Gastrocnemius medialis (tissue), 4 donors: ENCODE measurements around the gene RTN3. TPM values are rescaled to one million over a fixed set of nuclear protein-coding genes. Genes with fewer than 3 reads are reported as not detected.
A peak's percentile ranks its signal among the peaks of the same experiment; 100 is the strongest.

Experiments used
- ATAC-seq, 2 donors: fragments of 150-250 bp; one replicate each; pipeline ENCODE4 v1.9.1; 2016
- DNase-seq, 2 donors: peaks; one replicate each; pipeline ENCODE4 v3.0.0-alpha.2; 2019
- H3K27ac ChIP-seq, 4 donors: fragments of 200-600 bp; sonication (generic); 1 replicate in 1 of 4; 2 replicates in 3 of 4; pipeline ENCODE4 v1.5.1; 2016 to 2018; ENCODE audit warnings: mild to moderate bottlenecking in 2 of 4, moderate library complexity in 1 of 4
- H3K27me3 ChIP-seq, 3 donors: fragments of 200-600 bp; sonication (generic) in 2 of 3; 1 replicate in 1 of 3; 2 replicates in 2 of 3; pipeline versions ENCODE4 v1.5.1 to v1.6.0; 2016 to 2019; ENCODE audit warnings: mild to moderate bottlenecking in 1 of 3, moderate library complexity in 1 of 3
- H3K36me3 ChIP-seq, 2 donors: fragments of 200-600 bp; sonication (generic) in 1 of 2; one replicate each; pipeline ENCODE4 v1.5.1; 2017 to 2018
- H3K4me1 ChIP-seq, 2 donors: fragments of 200-600 bp; sonication (generic) in 1 of 2; one replicate each; pipeline ENCODE4 v1.5.1; 2016 to 2017; ENCODE audit warnings: mild to moderate bottlenecking in 2 of 2
- H3K4me3 ChIP-seq, 4 donors: fragments of 200-600 bp; sonication (generic) in 3 of 4; 1 replicate in 1 of 4; 2 replicates in 3 of 4; pipeline ENCODE4 v1.5.1; 2016 to 2019; ENCODE audit warnings: mild to moderate bottlenecking in 2 of 4
- H3K9me3 ChIP-seq, 3 donors: fragments of 200-600 bp; sonication (generic) in 2 of 3; 1 replicate in 1 of 3; 2 replicates in 2 of 3; pipeline ENCODE4 v1.5.1; 2016 to 2019
- POLR2A ChIP-seq, 2 donors: fragments of 450-650 bp; IDR thresholded peaks; one replicate each; pipeline ENCODE4 v1.6.1; 2017; ENCODE audit warnings: antibody characterized with exemption in 2 of 2, mild to moderate bottlenecking in 2 of 2, moderate library complexity in 2 of 2
- in situ Hi-C, 4 donors: fragments of 200-750 bp; cut with MboI; loops; one replicate each; pipeline versions ENCODE4 v1.15.0 to v1.8.0; 2017; ENCODE audit warnings: low sequenced_read_pairs in 4 of 4
- intact Hi-C: fragments of 100-400 bp; cut with DNase I; formaldehyde crosslinking; loops from one replicate; pipeline ENCODE4 v1.15.1; 2023; ENCODE audit warnings: low total_unique reads
- total RNA-seq, 4 donors: library from RNA; depleted of rRNA; stranded (reverse); fragments of >200 nt; gene quantifications; one replicate each; pipeline versions ENCODE4 v1.1.0 to v1.2.3, GENCODE V29; 2016
- TF ChIP-seq, protein P1 (sequence below), 5 experiments: fragments of 450-650 bp in 3 of 5; fragments of 200-600 bp in 2 of 5; sonication (generic) in 2 of 5; IDR thresholded peaks in 4 of 5; conservative IDR thresholded peaks in 1 of 5; 1 replicate in 4 of 5; 2 replicates in 1 of 5; pipeline ENCODE4 v1.5.1; 2016 to 2019; ENCODE audit warnings: antibody characterized with exemption in 5 of 5, mild to moderate bottlenecking in 3 of 5, moderate library complexity in 3 of 5

RTN3 gene
- total RNA-seq, 4 donors from 2014 or later: 45.5 to 112 (median 86.0) TPM

GRCh38 chr11:63738720-63739360 lies 57.5 kb downstream of the RTN3 start:
- ATAC-seq: peak; percentile 64 to 74
- DNase-seq: peak; percentile 20 to 61
- H3K4me3 ChIP-seq: no peak overlapping the region
- H3K4me1 ChIP-seq: no peaks in the 10 kb centered on the region
- H3K27ac ChIP-seq: peak overlapping the region in 2 of 4 donors; percentile 3 to 8
- H3K9me3 ChIP-seq: no peaks in the 10 kb centered on the region
- no peak for TF ChIP-seq POLR2A (IDR thresholded peaks at IDR 0.05)
- TF ChIP-seq, protein P1, sequence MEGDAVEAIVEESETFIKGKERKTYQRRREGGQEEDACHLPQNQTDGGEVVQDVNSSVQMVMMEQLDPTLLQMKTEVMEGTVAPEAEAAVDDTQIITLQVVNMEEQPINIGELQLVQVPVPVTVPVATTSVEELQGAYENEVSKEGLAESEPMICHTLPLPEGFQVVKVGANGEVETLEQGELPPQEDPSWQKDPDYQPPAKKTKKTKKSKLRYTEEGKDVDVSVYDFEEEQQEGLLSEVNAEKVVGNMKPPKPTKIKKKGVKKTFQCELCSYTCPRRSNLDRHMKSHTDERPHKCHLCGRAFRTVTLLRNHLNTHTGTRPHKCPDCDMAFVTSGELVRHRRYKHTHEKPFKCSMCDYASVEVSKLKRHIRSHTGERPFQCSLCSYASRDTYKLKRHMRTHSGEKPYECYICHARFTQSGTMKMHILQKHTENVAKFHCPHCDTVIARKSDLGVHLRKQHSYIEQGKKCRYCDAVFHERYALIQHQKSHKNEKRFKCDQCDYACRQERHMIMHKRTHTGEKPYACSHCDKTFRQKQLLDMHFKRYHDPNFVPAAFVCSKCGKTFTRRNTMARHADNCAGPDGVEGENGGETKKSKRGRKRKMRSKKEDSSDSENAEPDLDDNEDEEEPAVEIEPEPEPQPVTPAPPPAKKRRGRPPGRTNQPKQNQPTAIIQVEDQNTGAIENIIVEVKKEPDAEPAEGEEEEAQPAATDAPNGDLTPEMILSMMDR (IDR thresholded peaks at IDR 0.05 in 4 of 5, conservative IDR thresholded peaks at IDR 0.05 in 1 of 5): peak; percentile 84 to 97 (median 90)
- intact Hi-C loops (loop anchor here (1.0 to 2.0 kb wide), 3 partner anchors 68 to 260 kb away; partner anchors contain the start of gene ATL3), in situ Hi-C loops (loop anchor here (10.0 to 25.0 kb wide), 5 partner anchors 64 to 264 kb away; partner anchors contain the start of gene ATL3 (in 1 of the 4))
- no peaks in the 10 kb centered on the region for H3K27me3 ChIP-seq
- no peaks in the 10 kb centered on the region for H3K36me3 ChIP-seq

DNA sequence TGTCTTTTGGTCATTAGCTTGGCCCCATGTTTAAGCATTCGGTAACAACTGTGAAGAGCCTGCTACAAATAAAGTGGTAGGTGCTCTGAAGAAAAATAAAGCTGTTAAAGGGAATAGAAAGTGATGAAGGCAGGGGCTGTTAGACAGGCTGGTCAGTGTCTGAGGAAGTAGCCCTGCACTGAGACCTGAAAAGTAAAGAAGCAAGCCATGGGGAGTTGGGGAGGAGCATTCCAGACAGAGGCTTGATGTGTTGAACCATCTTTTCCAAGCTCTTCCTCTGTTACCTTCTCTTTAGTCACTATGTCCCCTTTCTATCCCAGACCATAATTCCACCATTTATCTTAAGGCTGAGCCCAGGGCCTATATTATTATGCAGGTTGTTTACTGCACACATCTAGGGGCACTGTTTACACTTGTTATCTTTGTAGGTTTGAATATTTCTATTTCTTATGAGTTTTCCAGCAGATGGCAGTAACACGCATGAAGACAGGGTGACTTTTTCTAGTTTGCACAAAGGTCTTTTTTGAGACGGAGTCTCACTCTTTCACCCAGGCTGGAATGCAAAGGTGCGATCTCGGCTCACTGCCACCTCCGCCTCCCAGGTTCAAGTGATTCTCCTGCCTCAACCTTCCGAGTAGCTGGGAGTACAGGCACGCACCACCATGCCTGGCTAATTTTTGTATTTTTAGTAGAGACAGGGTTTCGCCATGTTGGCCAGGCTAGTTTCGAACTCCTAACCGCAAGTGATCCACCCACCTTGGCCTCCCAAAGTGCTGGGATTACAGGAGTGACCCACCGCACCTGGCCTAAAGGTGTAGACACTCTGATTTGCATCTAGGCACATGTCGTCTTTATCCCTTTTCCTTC lies 64.2 kb downstream of the RTN3 start:
- TF ChIP-seq, protein P1 (IDR thresholded peaks at IDR 0.05 in 4 of 5, conservative IDR thresholded peaks at IDR 0.05 in 1 of 5): no peak
- no peak for TF ChIP-seq POLR2A (IDR thresholded peaks at IDR 0.05)
- no peaks in the 10 kb centered on the region for H3K9me3 ChIP-seq
- H3K36me3 ChIP-seq: peaks cover 0 to 17% of the 10 kb centered on the region in 2 donors
- DNase-seq (no peak), ATAC-seq (no peak)
- no peak overlapping the region for H3K4me3 ChIP-seq
- H3K27ac ChIP-seq: no peak overlapping the region
- in situ Hi-C loops: loop anchor here in 2 of 4 donors (10.0 to 25.0 kb wide), 2 partner anchors 81 to 108 kb away; no protein-coding TSS in a partner anchor
- peaks cover 0 to 4% of the 10 kb centered on the region in 2 donors for H3K4me1 ChIP-seq
- no peaks in the 10 kb centered on the region for H3K27me3 ChIP-seq
- intact Hi-C loops: no loop called here

GRCh38 chr11:63747011-63747410 lies 65.7 kb downstream of the RTN3 start:
- DNase-seq: no peak
- TF ChIP-seq, protein P1 (IDR thresholded peaks at IDR 0.05 in 4 of 5, conservative IDR thresholded peaks at IDR 0.05 in 1 of 5): no peak
- no peak for TF ChIP-seq POLR2A (IDR thresholded peaks at IDR 0.05)
- peaks cover 0 to 26% of the 10 kb centered on the region in 2 donors for H3K36me3 ChIP-seq
- no peaks in the 10 kb centered on the region for H3K9me3 ChIP-seq
- intact Hi-C loops (no loop called here), in situ Hi-C loops (loop anchor here in 2 of 4 donors (10.0 to 25.0 kb wide), 2 partner anchors 82 to 110 kb away; no protein-coding TSS in a partner anchor)
- no peaks in the 10 kb centered on the region for H3K27me3 ChIP-seq
- H3K4me1 ChIP-seq: peaks cover 0 to 4% of the 10 kb centered on the region in 2 donors
- H3K4me3 ChIP-seq: no peak overlapping the region
- ATAC-seq: no peak
- H3K27ac ChIP-seq: no peak overlapping the region

- intact Hi-C loops (no loop called here), in situ Hi-C loops (loop anchor here in 2 of 4 donors (10.0 to 25.0 kb wide), 2 partner anchors 85 to 112 kb away; no protein-coding TSS in a partner anchor)
- ATAC-seq (no peak), DNase-seq (no peak)
- Histone ChIP-seq H3K27ac (no peak overlapping the region), H3K4me1 (peaks cover 0 to 4% of the 10 kb centered on the region in 2 donors), H3K9me3 (no peaks in the 10 kb centered on the region), H3K4me3 (no peak overlapping the region), H3K36me3 (peaks cover 0 to 47% of the 10 kb centered on the region in 2 donors), H3K27me3 (no peaks in the 10 kb centered on the region)
- TF ChIP-seq, protein P1 (IDR thresholded peaks at IDR 0.05 in 4 of 5, conservative IDR thresholded peaks at IDR 0.05 in 1 of 5): no peak
- TF ChIP-seq POLR2A (IDR thresholded peaks at IDR 0.05): no peak
Observed at GRCh38 chr11:63749624-63750023, 68.3 kb downstream of the RTN3 start.
